AG09309 (cell line): ENCODE results near the gene TAPT1.

ENCODE experiments used
- DNase-seq: peaks from one replicate; pipeline ENCODE4 v3.0.0-alpha.2; 2010; ENCODE audit warnings: low read depth
- H3K4me3 ChIP-seq: 2 replicates; pipeline ENCODE4 v1.5.1; 2011; ENCODE audit warnings: mild to moderate bottlenecking, low read depth, low read length, moderate library complexity; ENCODE audit not compliant: control insufficient read depth
- CTCF ChIP-seq: IDR thresholded peaks from 2 replicates; pipeline ENCODE4 v1.5.1; 2011; ENCODE audit warnings: mild to moderate bottlenecking, low read depth, low read length, inconsistent platforms; ENCODE audit not compliant: insufficient read depth, control insufficient read depth; ENCODE audit errors: missing control alignments

Gene TAPT1

DNA sequence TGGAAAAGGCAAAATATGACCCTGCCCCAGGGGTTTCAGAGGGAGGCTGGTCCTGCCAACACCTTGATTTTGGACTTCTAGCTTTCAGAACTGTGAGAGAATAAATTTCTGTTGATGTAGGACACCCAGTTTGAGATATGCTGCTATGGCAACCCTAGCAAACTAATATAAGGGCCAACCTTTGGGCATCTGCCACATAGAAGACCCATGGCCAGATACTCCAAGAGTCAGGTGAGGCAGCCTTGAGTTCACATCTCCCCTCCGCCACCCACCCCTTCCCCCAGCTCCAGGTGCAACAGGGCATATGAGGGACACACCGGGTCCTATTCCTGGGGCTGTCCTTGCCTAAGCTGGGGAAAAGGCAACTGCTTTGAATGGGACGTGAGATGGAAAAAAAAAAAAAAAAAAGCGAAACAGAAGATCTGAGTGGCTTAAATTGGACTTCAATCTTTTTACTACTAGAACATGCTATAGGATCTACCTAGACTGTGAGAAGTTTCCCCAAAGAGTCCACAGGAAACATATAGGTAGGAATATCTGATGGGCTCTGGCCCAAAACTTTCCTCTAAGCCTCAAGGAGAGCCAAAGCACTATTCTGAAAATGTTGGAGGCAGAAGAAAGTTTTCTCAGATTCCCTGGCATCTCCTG is 85.9 kb downstream of the TAPT1 start:
- no peak for TF ChIP-seq CTCF
- H3K4me3 ChIP-seq = no peak overlapping the region

GRCh38 chr4:16139066-16139945 is 87.0 kb downstream of the TAPT1 start:
- TF ChIP-seq CTCF = no peak

More for the DNA sequence above, 85.9 kb downstream of the TAPT1 start:
- no peak for DNase-seq

GRCh38 chr4:16136827-16137226 is 89.4 kb downstream of the TAPT1 start:
- TF ChIP-seq CTCF = no peak
- no peak overlapping the region for H3K4me3 ChIP-seq
- DNase-seq = no peak

More at GRCh38 chr4:16139066-16139945, 87.0 kb downstream of the TAPT1 start:
- no peak overlapping the region for H3K4me3 ChIP-seq
- DNase-seq = no peak

GRCh38 chr4:16136311-16136710 is 90.0 kb downstream of the TAPT1 start:
- DNase-seq = no peak
- no peak overlapping the region for H3K4me3 ChIP-seq
- no peak for TF ChIP-seq CTCF

GRCh38 chr4:16133406-16133805 is 92.9 kb downstream of the TAPT1 start:
- H3K4me3 ChIP-seq = no peak overlapping the region
- TF ChIP-seq CTCF = no peak
- DNase-seq = no peak

GRCh38 chr4:16131293-16131692 is 95.0 kb downstream of the TAPT1 start:
- H3K4me3 ChIP-seq = no peak overlapping the region
- no peak for DNase-seq
- TF ChIP-seq CTCF = no peak
